Subcutaneous abdominal adipose tissue (tissue), 5 donors: ENCODE measurements around the gene FKBP14.

Source experiments
- H3K27ac ChIP-seq: one replicate; pipeline ENCODE4 v1.7.0; 2013; ENCODE audit warnings: low read depth, mild to moderate bottlenecking, inconsistent platforms, low read length, moderate library complexity
- H3K27me3 ChIP-seq, 5 donors: one replicate each; pipeline ENCODE4 v1.7.0; 2013; ENCODE audit warnings: low read length in 5 of 5, inconsistent platforms in 1 of 5; ENCODE audit not compliant: control insufficient read depth in 5 of 5, insufficient read depth in 4 of 5
- H3K36me3 ChIP-seq, 5 donors: one replicate each; pipeline ENCODE4 v1.7.0; 2013; ENCODE audit warnings: low read length in 5 of 5; ENCODE audit not compliant: control insufficient read depth in 5 of 5, insufficient read depth in 5 of 5
- H3K4me1 ChIP-seq, 5 donors: one replicate each; pipeline ENCODE4 v1.7.0; 2013; ENCODE audit warnings: low read length in 5 of 5, mild to moderate bottlenecking in 3 of 5, moderate library complexity in 1 of 5; ENCODE audit not compliant: control insufficient read depth in 5 of 5, insufficient read depth in 5 of 5
- H3K4me3 ChIP-seq, 5 donors: one replicate each; pipeline ENCODE4 v1.7.0; 2013; ENCODE audit warnings: low read length in 5 of 5, low read depth in 1 of 5
- H3K9ac ChIP-seq, 5 donors: one replicate each; pipeline ENCODE4 v1.7.0; 2013; ENCODE audit warnings: low read length in 5 of 5, mild to moderate bottlenecking in 4 of 5, moderate library complexity in 3 of 5
- H3K9me3 ChIP-seq, 5 donors: one replicate each; pipeline ENCODE4 v1.7.0; 2013; ENCODE audit warnings: low read length in 5 of 5; ENCODE audit not compliant: control insufficient read depth in 5 of 5
- donor health status: healthy.
- donor health status: healthy.
- donor health status: healthy.
- donor health status: healthy.
- donor health status: healthy.

The FKBP14 gene

GRCh38 chr7:29987083-29987482, 39.4 kb downstream of the FKBP14 start:
- H3K27ac ChIP-seq, result no peak overlapping the region
- H3K36me3 ChIP-seq, result no peaks in the 10 kb centered on the region
- peaks cover 0 to 29% (median 25%) of the 10 kb centered on the region in 5 donors for H3K4me1 ChIP-seq
- no peaks in the 10 kb centered on the region for H3K27me3 ChIP-seq
- no peak overlapping the region for H3K9ac ChIP-seq
- H3K9me3 ChIP-seq, result peaks cover 0 to 2% (median 0%) of the 10 kb centered on the region in 5 donors
- H3K4me3 ChIP-seq, result no peak overlapping the region

- H3K4me1 ChIP-seq, result peaks cover 0 to 20% (median 14%) of the 10 kb centered on the region in 5 donors
- H3K27me3 ChIP-seq, result no peaks in the 10 kb centered on the region
- H3K36me3 ChIP-seq, result no peaks in the 10 kb centered on the region
- H3K9ac ChIP-seq, result no peak overlapping the region
- H3K9me3 ChIP-seq, result no peaks in the 10 kb centered on the region
- no peak overlapping the region for H3K4me3 ChIP-seq
- no peak overlapping the region for H3K27ac ChIP-seq
Measured at GRCh38 chr7:29980151-29980550, 46.4 kb downstream of the FKBP14 start.

GRCh38 chr7:29977886-29978651, 48.4 kb downstream of the FKBP14 start:
- no peak overlapping the region for H3K27ac ChIP-seq
- no peaks in the 10 kb centered on the region for H3K27me3 ChIP-seq
- no peaks in the 10 kb centered on the region for H3K9me3 ChIP-seq
- H3K4me1 ChIP-seq, result peaks cover 0 to 26% (median 16%) of the 10 kb centered on the region in 5 donors
- no peaks in the 10 kb centered on the region for H3K36me3 ChIP-seq
- no peak overlapping the region for H3K4me3 ChIP-seq
- no peak overlapping the region for H3K9ac ChIP-seq

- Histone ChIP-seq H3K9ac (no peak overlapping the region), H3K27me3 (no peaks in the 10 kb centered on the region), H3K4me3 (peak overlapping the region in 4 of 5 donors; percentile 18 to 54 (median 32)), H3K36me3 (no peaks in the 10 kb centered on the region), H3K9me3 (no peaks in the 10 kb centered on the region), H3K4me1 (peaks cover 0 to 32% (median 16%) of the 10 kb centered on the region in 5 donors), H3K27ac (no peak overlapping the region)
Measured at GRCh38 chr7:29976673-29977415, 49.7 kb downstream of the FKBP14 start.

GRCh38 chr7:29976266-29976665, 50.2 kb downstream of the FKBP14 start:
- Histone ChIP-seq H3K9me3 (no peaks in the 10 kb centered on the region), H3K27ac (peak overlapping the region; percentile 49), H3K4me3 (peak overlapping the region; percentile 18 to 54 (median 38)), H3K9ac (peak overlapping the region in 1 of 5 donors; percentile 49), H3K36me3 (no peaks in the 10 kb centered on the region), H3K27me3 (no peaks in the 10 kb centered on the region), H3K4me1 (peaks cover 0 to 32% (median 16%) of the 10 kb centered on the region in 5 donors)

- H3K4me3 ChIP-seq, result no peak overlapping the region
- H3K27ac ChIP-seq, result peak overlapping the region; percentile 49
- peaks cover 0 to 32% (median 16%) of the 10 kb centered on the region in 5 donors for H3K4me1 ChIP-seq
- no peaks in the 10 kb centered on the region for H3K9me3 ChIP-seq
- no peaks in the 10 kb centered on the region for H3K36me3 ChIP-seq
- no peaks in the 10 kb centered on the region for H3K27me3 ChIP-seq
- no peak overlapping the region for H3K9ac ChIP-seq
Measured at GRCh38 chr7:29975561-29975960, 50.9 kb downstream of the FKBP14 start.

- Histone ChIP-seq H3K4me3 (no peak overlapping the region), H3K27ac (no peak overlapping the region), H3K27me3 (no peaks in the 10 kb centered on the region), H3K9ac (no peak overlapping the region), H3K36me3 (no peaks in the 10 kb centered on the region), H3K4me1 (peaks cover 0 to 32% (median 16%) of the 10 kb centered on the region in 5 donors), H3K9me3 (no peaks in the 10 kb centered on the region)
Measured at GRCh38 chr7:29974286-29974685, 52.2 kb downstream of the FKBP14 start.

- no peak overlapping the region for H3K9ac ChIP-seq
- H3K4me1 ChIP-seq, result peaks cover 0 to 32% (median 16%) of the 10 kb centered on the region in 5 donors
- H3K27me3 ChIP-seq, result no peaks in the 10 kb centered on the region
- H3K9me3 ChIP-seq, result no peaks in the 10 kb centered on the region
- H3K27ac ChIP-seq, result no peak overlapping the region
- H3K36me3 ChIP-seq, result peaks cover 0 to 3% (median 2%) of the 10 kb centered on the region in 5 donors
- H3K4me3 ChIP-seq, result no peak overlapping the region
Measured at GRCh38 chr7:29972315-29972669, 54.2 kb downstream of the FKBP14 start.

- Histone ChIP-seq H3K4me1 (peaks cover 0 to 29% (median 14%) of the 10 kb centered on the region in 5 donors), H3K27me3 (no peaks in the 10 kb centered on the region), H3K27ac (no peak overlapping the region), H3K9ac (no peak overlapping the region), H3K9me3 (no peaks in the 10 kb centered on the region), H3K36me3 (peaks cover 0 to 3% (median 2%) of the 10 kb centered on the region in 5 donors), H3K4me3 (no peak overlapping the region)
Measured at GRCh38 chr7:29971566-29972314, 54.8 kb downstream of the FKBP14 start.
